ENCODE measurements around the gene DRD2. TPM values are rescaled to one million over a fixed set of nuclear protein-coding genes. Genes with fewer than 3 reads are reported as not detected.

Gene DRD2
- total RNA-seq, 4 donors from 2014 or later: 0.41 to 31.3 TPM; not detected in 2

- ATAC-seq (no peak), DNase-seq (no peak)
- Histone ChIP-seq H3K27me3 (no peaks in the 10 kb centered on the region), H3K9me3 (no peaks in the 10 kb centered on the region), H3K4me1 (no peaks in the 10 kb centered on the region), H3K4me3 (no peak overlapping the region), H3K36me3 (no peaks in the 10 kb centered on the region), H3K27ac (no peak overlapping the region)
- in situ Hi-C loops (cut with MboI; ENCODE audit: low sequenced_read_pairs in 4 of 4) (no loop called here), intact Hi-C loops (cut with DNase I; ENCODE audit: low total_unique reads) (no loop called here)
- TF ChIP-seq CTCF (IDR thresholded peaks at IDR 0.05 in 4 of 5, conservative IDR thresholded peaks at IDR 0.05 in 1 of 5) (no peak), POLR2A (IDR thresholded peaks at IDR 0.05) (no peak)
These were observed 30.6 kb upstream of the DRD2 start for GRCh38 chr11:113505541-113506375.

- Histone ChIP-seq H3K27me3 (no peaks in the 10 kb centered on the region), H3K9me3 (no peaks in the 10 kb centered on the region), H3K4me3 (no peak overlapping the region), H3K4me1 (no peaks in the 10 kb centered on the region), H3K36me3 (no peaks in the 10 kb centered on the region), H3K27ac (no peak overlapping the region)
- no peak for DNase-seq
- intact Hi-C loops (cut with DNase I; ENCODE audit: low total_unique reads) (no loop called here), in situ Hi-C loops (cut with MboI; ENCODE audit: low sequenced_read_pairs in 4 of 4) (no loop called here)
- no peak for ATAC-seq
- TF ChIP-seq POLR2A (IDR thresholded peaks at IDR 0.05) (no peak), CTCF (IDR thresholded peaks at IDR 0.05 in 4 of 5, conservative IDR thresholded peaks at IDR 0.05 in 1 of 5) (no peak)
These were observed 29.8 kb upstream of the DRD2 start for GRCh38 chr11:113505046-113505445.

- no peaks in the 10 kb centered on the region for H3K36me3 ChIP-seq
- in situ Hi-C loops (cut with MboI; ENCODE audit: low sequenced_read_pairs in 4 of 4): no loop called here
- no peaks in the 10 kb centered on the region for H3K4me1 ChIP-seq
- DNase-seq (no peak), ATAC-seq (no peak)
- no peak overlapping the region for H3K4me3 ChIP-seq
- TF ChIP-seq POLR2A (IDR thresholded peaks at IDR 0.05) (no peak), CTCF (IDR thresholded peaks at IDR 0.05 in 4 of 5, conservative IDR thresholded peaks at IDR 0.05 in 1 of 5) (no peak)
- H3K27me3 ChIP-seq: no peaks in the 10 kb centered on the region
- no peak overlapping the region for H3K27ac ChIP-seq
- no peaks in the 10 kb centered on the region for H3K9me3 ChIP-seq
- intact Hi-C loops (cut with DNase I; ENCODE audit: low total_unique reads): no loop called here
These were observed 29.4 kb upstream of the DRD2 start for GRCh38 chr11:113504586-113504985.

GRCh38 chr11:113504071-113504470, 28.9 kb upstream of the DRD2 start:
- Histone ChIP-seq H3K9me3 (no peaks in the 10 kb centered on the region), H3K27ac (no peak overlapping the region), H3K4me3 (no peak overlapping the region), H3K27me3 (no peaks in the 10 kb centered on the region), H3K36me3 (no peaks in the 10 kb centered on the region), H3K4me1 (no peaks in the 10 kb centered on the region)
- TF ChIP-seq CTCF (IDR thresholded peaks at IDR 0.05 in 4 of 5, conservative IDR thresholded peaks at IDR 0.05 in 1 of 5) (no peak), POLR2A (IDR thresholded peaks at IDR 0.05) (no peak)
- DNase-seq: no peak
- intact Hi-C loops (cut with DNase I; ENCODE audit: low total_unique reads): no loop called here
- in situ Hi-C loops (cut with MboI; ENCODE audit: low sequenced_read_pairs in 4 of 4): no loop called here
- ATAC-seq: no peak

Data from gastrocnemius medialis (tissue), 4 donors.